PC-3 (cell line): ENCODE measurements around the gene DAP3. TPM values are rescaled to one million over a fixed set of nuclear protein-coding genes. Genes with fewer than 3 reads are reported as not detected.
"Not testable (repeated sequence)": the region's sequence is repeated elsewhere in the genome, so short reads cannot be mapped to it uniquely, and the experiment has no call there.

Experiments used
- ATAC-seq: fragments of 200-7000 bp; cut with Tn5 transposase; 2 replicates; pipeline ENCODE4 v1.9.1; 2020; ENCODE audit warnings: mild to moderate bottlenecking, moderate library complexity
- Bru-seq: library from RNA; stranded (reverse); fragments of 400-500 nt; gene quantifications from one replicate; lab custom pipeline; 2021; lab: Mats Ljungman, UMichigan
- BruChase-seq, 2 experiments: library from RNA; stranded (reverse); fragments of 400-500 nt; gene quantifications; one replicate each; lab custom pipeline; 2021; lab: Mats Ljungman, UMichigan
- BruUV-seq: library from RNA; stranded (reverse); fragments of 400-500 nt; replicated peaks from 2 replicates; lab custom pipeline; 2021; lab: Mats Ljungman, UMichigan
- CTCF ChIA-PET: fragments of 300-600 bp; sonication (Branson Sonifier 250); formaldehyde crosslinking; loops from one replicate; lab custom pipeline; 2022; ENCODE audit warnings: antibody characterized with exemption; lab: Charles Lee
- POLR2A ChIA-PET: fragments of 300-600 bp; sonication (Branson Sonifier 250); formaldehyde crosslinking; loops from one replicate; lab custom pipeline; 2022; ENCODE audit warnings: antibody characterized with exemption; ENCODE audit not compliant: unreplicated experiment; lab: Charles Lee
- DNase-seq: peaks from one replicate; pipeline ENCODE4 v3.0.0-alpha.2; 2015
- H2AFZ ChIP-seq: fragments of 300-600 bp; sonication (generic); 2 replicates; pipeline ENCODE4 v1.6.0; 2016; ENCODE audit warnings: antibody characterized with exemption, low read length
- H3F3A ChIP-seq: fragments of 300-600 bp; sonication (generic); one replicate; pipeline ENCODE4 v1.6.0; 2017; ENCODE audit warnings: antibody characterized with exemption, low read length, control low read depth, mild to moderate bottlenecking; ENCODE audit not compliant: unreplicated experiment
- H3K27ac ChIP-seq: fragments of 300-600 bp; sonication (generic); 2 replicates; pipeline ENCODE4 v1.5.1; 2016; ENCODE audit warnings: mild to moderate bottlenecking, low read length
- H3K27me3 ChIP-seq: fragments of 300-600 bp; sonication (generic); 2 replicates; pipeline ENCODE4 v1.6.1; 2016; ENCODE audit warnings: low read length, mixed read lengths
- H3K36me3 ChIP-seq: fragments of 300-600 bp; sonication (generic); 2 replicates; pipeline ENCODE4 v1.6.1; 2016; ENCODE audit warnings: low read depth, mixed run types, low read length, mixed read lengths
- H3K4me1 ChIP-seq: fragments of 300-600 bp; sonication (generic); 2 replicates; pipeline ENCODE4 v1.5.1; 2016; ENCODE audit warnings: low read length; ENCODE audit not compliant: insufficient read depth
- H3K4me2 ChIP-seq: fragments of 300-600 bp; sonication (generic); 2 replicates; pipeline ENCODE4 v1.6.0; 2016; ENCODE audit warnings: low read length
- H3K4me3 ChIP-seq: fragments of 300-600 bp; sonication (generic); 2 replicates; pipeline ENCODE4 v1.5.1; 2016; ENCODE audit warnings: mild to moderate bottlenecking, low read length, mixed read lengths
- H3K79me2 ChIP-seq: fragments of 300-600 bp; sonication (generic); 2 replicates; pipeline ENCODE4 v1.6.1; 2017; ENCODE audit warnings: low read length, mixed read lengths
- H3K9ac ChIP-seq: fragments of 300-600 bp; sonication (generic); 2 replicates; pipeline ENCODE4 v1.6.0; 2016; ENCODE audit warnings: mild to moderate bottlenecking, low read length
- H3K9me2 ChIP-seq: fragments of 300-600 bp; sonication (generic); replicated peaks from 2 replicates; pipeline ENCODE4 v1.6.1; 2016; ENCODE audit warnings: mixed run types, low read length, mixed read lengths
- H3K9me3 ChIP-seq: fragments of 300-600 bp; sonication (generic); 2 replicates; pipeline ENCODE4 v1.6.1; 2016; ENCODE audit warnings: low read length, mixed read lengths
- H4K20me1 ChIP-seq: fragments of 300-600 bp; sonication (generic); 2 replicates; pipeline ENCODE4 v1.6.1; 2016; ENCODE audit warnings: low read length, mixed read lengths
- EZH2 ChIP-seq: fragments of 300-600 bp; sonication (generic); IDR thresholded peaks from one replicate; pipeline ENCODE4 v1.6.1; 2017; ENCODE audit warnings: antibody characterized with exemption, mild to moderate bottlenecking, low read length; ENCODE audit not compliant: unreplicated experiment
- EZH2phosphoT487 ChIP-seq: fragments of 300-600 bp; sonication (generic); IDR thresholded peaks from 2 replicates; pipeline ENCODE4 v1.6.1; 2018; ENCODE audit warnings: mild to moderate bottlenecking, antibody characterized with exemption, low read length, borderline replicate concordance
- intact Hi-C: fragments of 100-400 bp; cut with micrococcal nuclease; formaldehyde crosslinking; loops from 2 replicates; pipeline ENCODE4 v1.9.0; 2023
- long read RNA-seq: library from polyadenylated mRNA; unstranded; transcript quantifications from one replicate; pipeline ENCODE4 v2.0.0, GENCODE V29; 2021; ENCODE audit not compliant: unreplicated experiment
- total RNA-seq: library from RNA; depleted of rRNA; stranded (reverse); fragments of >200 nt; gene quantifications from 2 replicates; pipeline ENCODE4 v1.2.3, GENCODE V29; 2014; rRNA removed
- TF ChIP-seq, protein P1 (sequence below): fragments of 300-600 bp; sonication (generic); conservative IDR thresholded peaks from 2 replicates; pipeline ENCODE4 v1.5.1; 2017; ENCODE audit warnings: antibody characterized with exemption, low read depth, mild to moderate bottlenecking, low read length

Gene DAP3
- total RNA-seq (144 and 163 TPM in 2 replicates), Bru-seq, nascent RNA (percentile 86 among the genes with signal in this experiment), BruChase-seq, experiment 1, labeled RNA remaining after a 6-hour chase (percentile 88 among the genes with signal in this experiment), BruChase-seq, experiment 2, labeled RNA remaining after a 2-hour chase (percentile 85 among the genes with signal in this experiment)
- long read RNA-seq, transcript DAP3-201 (13 exons, 1,649 nt), result minor isoform, 18 of 124 reads
- long read RNA-seq, transcript DAP3-202 (13 exons, 2,089 nt), result major isoform, 53 of 124 reads
- long read RNA-seq, partial matches to known transcripts, result 8 of 124 reads
- long read RNA-seq, other reads (novel, unspliced or antisense), result 40 of 124 reads

DNA sequence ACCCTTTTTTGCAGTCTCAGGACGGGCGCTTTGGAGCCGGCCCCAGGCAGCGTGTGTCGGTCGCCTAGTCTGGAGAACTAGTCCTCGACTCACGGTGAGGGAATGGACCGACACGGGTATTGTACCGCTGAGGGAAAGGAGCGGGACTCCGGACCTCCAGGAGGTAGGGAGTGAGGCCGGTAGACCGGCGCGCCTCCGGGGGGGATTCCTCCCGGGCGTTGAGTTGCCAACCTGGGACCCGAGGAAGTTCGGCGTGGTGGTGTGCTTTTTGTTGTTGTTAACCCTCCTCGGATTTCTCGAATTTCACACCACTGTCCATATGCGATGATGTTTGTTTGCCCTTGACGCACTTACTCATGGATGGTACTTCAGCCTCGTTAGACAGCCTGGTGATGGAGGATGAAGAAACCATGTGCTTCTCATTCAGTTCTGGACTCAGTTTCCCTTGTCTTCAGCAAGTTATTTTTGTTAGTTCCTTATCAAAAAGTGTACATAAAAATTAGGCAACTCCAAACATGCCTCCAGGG lies at the start of gene DAP3:
Gene DAP3 (plus strand): TSS at position 11 of the 527 bp plus-strand sequence. CDS start 20,689 bp downstream, outside the sequence.
- H3K27me3 ChIP-seq, H3K9me3 ChIP-seq, H3K9me2 ChIP-seq, H3F3A ChIP-seq, CTCF ChIA-PET, POLR2A ChIA-PET, DNase-seq: not testable (repeated sequence)
- Histone ChIP-seq H3K4me3 (peak within 1 kb of the TSS; percentile 93), H3K4me1 (peaks cover 13% of the 10 kb centered on the region), H3K27ac (peak within 1 kb of the TSS; percentile 90), H4K20me1 (peaks cover 37% of the 10 kb centered on the region), H2AFZ (peak within 1 kb of the TSS; percentile 100), H3K36me3 (peaks cover 29% of the 10 kb centered on the region), H3K4me2 (peak within 1 kb of the TSS; percentile 84), H3K79me2 (peaks cover 98% of the 10 kb centered on the region), H3K9ac (peak within 1 kb of the TSS; percentile 99)
- peak; percentile 74 for ATAC-seq
- intact Hi-C loops, result loop anchor here (2.0 kb wide), 1 partner anchor 40 kb away; no protein-coding TSS in a partner anchor
- BruUV-seq, result TSS peak; percentile 74

DNA sequence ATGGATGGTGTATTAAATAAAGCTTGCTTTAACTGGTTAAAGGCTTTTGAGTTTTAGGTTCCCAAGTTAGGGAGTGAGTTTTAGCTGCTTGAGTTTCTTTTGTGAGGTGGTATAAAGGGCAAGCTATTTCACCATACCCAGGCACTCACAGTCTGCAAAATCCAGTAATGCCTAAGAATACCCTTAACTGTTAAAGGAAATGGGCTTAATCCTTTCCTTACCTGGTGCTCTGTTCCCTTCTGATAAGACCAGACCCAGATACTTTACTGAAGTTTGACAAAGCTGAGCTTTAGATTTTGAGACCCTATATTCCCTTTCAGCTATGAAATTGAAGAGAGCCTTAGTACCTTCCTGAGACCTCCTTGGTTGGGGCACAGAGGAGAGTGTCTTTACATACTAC lies 48.5 kb upstream of the DAP3 start:
- TF ChIP-seq EZH2 (no peak), EZH2phosphoT487 (no peak)
- TF ChIP-seq, protein P1, sequence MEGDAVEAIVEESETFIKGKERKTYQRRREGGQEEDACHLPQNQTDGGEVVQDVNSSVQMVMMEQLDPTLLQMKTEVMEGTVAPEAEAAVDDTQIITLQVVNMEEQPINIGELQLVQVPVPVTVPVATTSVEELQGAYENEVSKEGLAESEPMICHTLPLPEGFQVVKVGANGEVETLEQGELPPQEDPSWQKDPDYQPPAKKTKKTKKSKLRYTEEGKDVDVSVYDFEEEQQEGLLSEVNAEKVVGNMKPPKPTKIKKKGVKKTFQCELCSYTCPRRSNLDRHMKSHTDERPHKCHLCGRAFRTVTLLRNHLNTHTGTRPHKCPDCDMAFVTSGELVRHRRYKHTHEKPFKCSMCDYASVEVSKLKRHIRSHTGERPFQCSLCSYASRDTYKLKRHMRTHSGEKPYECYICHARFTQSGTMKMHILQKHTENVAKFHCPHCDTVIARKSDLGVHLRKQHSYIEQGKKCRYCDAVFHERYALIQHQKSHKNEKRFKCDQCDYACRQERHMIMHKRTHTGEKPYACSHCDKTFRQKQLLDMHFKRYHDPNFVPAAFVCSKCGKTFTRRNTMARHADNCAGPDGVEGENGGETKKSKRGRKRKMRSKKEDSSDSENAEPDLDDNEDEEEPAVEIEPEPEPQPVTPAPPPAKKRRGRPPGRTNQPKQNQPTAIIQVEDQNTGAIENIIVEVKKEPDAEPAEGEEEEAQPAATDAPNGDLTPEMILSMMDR, result no peak
- Histone ChIP-seq H3K79me2 (no peaks in the 10 kb centered on the region), H2AFZ (no peak overlapping the region), H3K27me3 (no peaks in the 10 kb centered on the region), H3K9me2 (no peaks in the 10 kb centered on the region), H3K4me1 (no peaks in the 10 kb centered on the region), H3K9me3 (peaks cover 19% of the 10 kb centered on the region), H4K20me1 (no peaks in the 10 kb centered on the region), H3F3A (no peaks in the 10 kb centered on the region), H3K27ac (no peak overlapping the region), H3K36me3 (peaks cover 17% of the 10 kb centered on the region; the same call in 1 of the 2 replicates), H3K4me3 (no peak overlapping the region), H3K9ac (no peak overlapping the region), H3K4me2 (no peak overlapping the region)
- ChIA-PET CTCF (no interaction called here), POLR2A (no interaction called here)
- ATAC-seq (no peak), DNase-seq (no peak)
- intact Hi-C loops, result no loop called here
- no TSS peak for BruUV-seq

GRCh38 chr1:155642559-155643180 lies 46.2 kb upstream of the DAP3 start:
- H3K4me3 ChIP-seq, H4K20me1 ChIP-seq, H2AFZ ChIP-seq, intact Hi-C loops, H3K27me3 ChIP-seq, H3K9ac ChIP-seq, H3K9me2 ChIP-seq, H3K4me1 ChIP-seq, ATAC-seq, POLR2A ChIA-PET, H3F3A ChIP-seq, CTCF ChIA-PET, H3K79me2 ChIP-seq, H3K4me2 ChIP-seq, H3K27ac ChIP-seq, BruUV-seq: not testable (repeated sequence)
- Histone ChIP-seq H3K9me3 (peaks cover 19% of the 10 kb centered on the region), H3K36me3 (peaks cover 17% of the 10 kb centered on the region; the same call in 1 of the 2 replicates)
- peak; percentile 23 for DNase-seq
